ENCODE measurements around the gene GRK6. TPM values are rescaled to one million over a fixed set of nuclear protein-coding genes. Genes with fewer than 3 reads are reported as not detected.

The GRK6 gene
- total RNA-seq, 4 donors from 2014 or later: 20.7 to 42.3 (median 31.5) TPM

- H3K9me3 ChIP-seq: no peaks in the 10 kb centered on the region
- WGBS, 2 donors (ENCODE audit: low coverage in 1 of 2): no CpG with 5 or more reads among the region's 93 CpGs
- H3K27me3 ChIP-seq: peaks cover 78% of the 10 kb centered on the region
- H3K4me3 ChIP-seq: peak overlapping the region; percentile 27 to 60
- peak; percentile 92 for ATAC-seq
- H3K27ac ChIP-seq: peak overlapping the region in 1 of 4 donors; percentile 55
- H3K36me3 ChIP-seq: no peaks in the 10 kb centered on the region
- TF ChIP-seq POLR2AphosphoS5 (IDR thresholded peaks at IDR 0.05) (peak; percentile 50), EP300 (IDR thresholded peaks at IDR 0.05) (no peak), POLR2A (IDR thresholded peaks at IDR 0.05) (peak in 1 of 2 donors; percentile 10), CTCF (IDR thresholded peaks at IDR 0.05) (peak in 3 of 4 experiments; percentile 86 to 91 (median 86))
- peaks cover 0 to 43% (median 36%) of the 10 kb centered on the region in 3 donors for H3K4me1 ChIP-seq
Observed at GRCh38 chr5:177403792-177404640, 22.5 kb upstream of the GRK6 start.

DNA sequence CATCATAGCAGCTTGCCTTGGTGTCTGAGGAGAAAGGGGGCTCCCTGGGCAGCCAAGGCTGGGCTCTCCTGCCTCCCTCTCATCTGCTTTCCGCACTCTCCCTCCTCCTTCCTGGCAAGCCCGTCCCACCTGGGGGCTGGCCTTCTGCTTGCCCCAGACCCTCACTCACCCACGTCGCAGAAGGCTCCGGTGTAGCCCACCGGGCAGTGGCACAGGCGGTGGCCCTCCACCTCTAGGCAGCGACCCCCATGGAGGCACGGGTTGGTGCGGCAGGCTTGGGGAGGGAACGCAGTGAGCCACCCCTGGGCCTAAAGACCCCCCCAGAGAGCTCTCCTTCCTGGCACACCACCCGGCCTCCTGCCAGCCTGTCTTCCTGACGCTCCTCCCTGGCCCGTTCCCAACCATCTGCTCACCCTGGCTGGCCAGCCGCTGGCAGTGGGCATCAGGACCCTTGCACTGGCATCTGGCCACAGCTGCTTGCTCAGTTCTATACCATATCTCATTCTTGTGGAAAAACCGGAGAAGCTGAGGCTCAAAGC lies 21.8 kb upstream of the GRK6 start:
- no peak for ATAC-seq

DNA sequence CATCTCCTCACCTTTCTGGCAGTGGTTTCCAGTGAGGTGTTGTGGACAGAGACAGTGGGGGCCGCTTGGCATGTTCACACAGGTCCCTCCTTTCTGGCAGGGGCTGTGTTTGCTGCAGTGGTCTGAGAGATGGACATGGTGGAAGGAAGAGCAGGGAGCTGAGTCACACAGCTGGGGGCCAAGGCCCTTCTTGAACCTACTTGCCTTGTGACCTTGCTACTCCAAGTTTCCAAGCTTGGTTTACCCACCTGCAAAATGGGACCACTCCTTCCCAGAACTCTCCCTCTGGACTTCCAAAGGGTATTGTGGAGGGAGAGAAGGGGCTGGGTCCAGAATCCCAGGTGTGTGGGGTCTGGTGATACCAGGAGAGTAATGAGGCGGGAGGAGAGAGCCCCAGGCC lies 21.2 kb upstream of the GRK6 start:
- Histone ChIP-seq H3K4me1 (peaks cover 0 to 36% (median 31%) of the 10 kb centered on the region in 3 donors), H3K4me3 (no peak overlapping the region), H3K36me3 (no peaks in the 10 kb centered on the region), H3K9me3 (no peaks in the 10 kb centered on the region), H3K27ac (no peak overlapping the region), H3K27me3 (peaks cover 69% of the 10 kb centered on the region)
- no peak for TF ChIP-seq CTCF (IDR thresholded peaks at IDR 0.05)
- no CpG with 5 or more reads among the region's 2 CpGs for WGBS, 2 donors (ENCODE audit: low coverage in 1 of 2)
- ATAC-seq: no peak

More for the DNA sequence above, 21.8 kb upstream of the GRK6 start:
- no peaks in the 10 kb centered on the region for H3K36me3 ChIP-seq
- H3K9me3 ChIP-seq: no peaks in the 10 kb centered on the region
- H3K27ac ChIP-seq: peak overlapping the region in 1 of 4 donors; percentile 55
- TF ChIP-seq POLR2AphosphoS5 (IDR thresholded peaks at IDR 0.05) (no peak), EP300 (IDR thresholded peaks at IDR 0.05) (no peak), CTCF (IDR thresholded peaks at IDR 0.05) (no peak)
- peak overlapping the region in 1 of 2 donors; percentile 60 for H3K4me3 ChIP-seq
- peaks cover 0 to 42% (median 36%) of the 10 kb centered on the region in 3 donors for H3K4me1 ChIP-seq
- H3K27me3 ChIP-seq: peaks cover 75% of the 10 kb centered on the region
- 0% methylated on average over 2 of the region's 16 CpGs; no CpG with 5 or more reads in 1 of the 2 donors for WGBS, 2 donors (ENCODE audit: low coverage in 1 of 2)

- no peak for ATAC-seq
- H3K27me3 ChIP-seq: peaks cover 64% of the 10 kb centered on the region
- TF ChIP-seq POLR2A (IDR thresholded peaks at IDR 0.05): no peak
- TF ChIP-seq POLR2AphosphoS5 (IDR thresholded peaks at IDR 0.05): no peak
- no peak for TF ChIP-seq EP300 (IDR thresholded peaks at IDR 0.05)
- no peak for TF ChIP-seq CTCF (IDR thresholded peaks at IDR 0.05)
Observed at GRCh38 chr5:177405805-177406204, 20.7 kb upstream of the GRK6 start.

More at GRCh38 chr5:177405805-177406204, 20.7 kb upstream of the GRK6 start:
- no peak overlapping the region for H3K27ac ChIP-seq
- H3K4me1 ChIP-seq: peaks cover 0 to 32% (median 28%) of the 10 kb centered on the region in 3 donors
- H3K36me3 ChIP-seq: no peaks in the 10 kb centered on the region
- 60% methylated on average over 1 of the region's 5 CpGs; no CpG with 5 or more reads in 1 of the 2 donors for WGBS, 2 donors (ENCODE audit: low coverage in 1 of 2)
- H3K4me3 ChIP-seq: no peak overlapping the region
- no peaks in the 10 kb centered on the region for H3K9me3 ChIP-seq
